Hypothalamus (tissue), 51 donors: Measurements from ENCODE around the gene PPP4R3A.
"Not testable (repeated sequence)": the region's sequence is repeated elsewhere in the genome, so short reads cannot be mapped to it uniquely, and the experiment has no call there.

Experiments
- DNase-seq, 51 donors: peaks; one replicate each; lab custom pipeline; 2025; lab: John Stamatoyannopoulos, UW

Gene PPP4R3A

GRCh38 chr14:91410771-91411536 is 99.2 kb downstream of the PPP4R3A start:
- DNase-seq: no peak

- DNase-seq: no peak
These were observed 100.0 kb downstream of the PPP4R3A start for GRCh38 chr14:91409928-91410718.

DNA sequence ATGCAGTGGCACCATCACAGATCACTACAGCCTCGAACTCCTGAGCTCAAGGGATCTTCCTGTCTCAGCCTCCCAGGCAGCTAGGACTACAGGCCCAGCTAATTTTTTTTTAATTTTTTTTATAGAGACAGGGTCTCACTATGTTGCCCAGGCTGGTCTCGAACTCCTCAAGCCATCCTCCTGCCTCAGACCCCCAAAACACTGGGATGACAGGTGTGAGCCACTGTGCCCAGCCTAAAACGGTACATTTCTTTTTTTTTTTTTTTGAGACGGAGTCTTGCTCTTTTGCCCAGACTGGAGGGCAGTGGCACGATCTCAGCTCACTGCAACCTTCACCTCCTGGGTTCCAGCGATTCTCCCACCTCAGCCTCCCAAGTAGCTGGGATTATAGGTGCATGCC is 100.9 kb downstream of the PPP4R3A start:
- not testable (repeated sequence) for DNase-seq
